SK-N-SH (cell line): ENCODE data around the gene DGKI. TPM values are rescaled to one million over a fixed set of nuclear protein-coding genes. Genes with fewer than 3 reads are reported as not detected.

ENCODE experiments used
- CTCF ChIA-PET: fragments of 300-600, 350-600 bp; formaldehyde crosslinking; extraction: SDS; loops from one replicate; lab custom pipeline; 2021; lab: Yijun Ruan, JAX
- POLR2A ChIA-PET: fragments of 350-600 bp; sonication (Branson Sonifier 250); formaldehyde crosslinking; extraction: SDS; loops from one replicate; lab custom pipeline; 2020; ENCODE audit warnings: antibody characterized with exemption, inconsistent platforms; lab: Yijun Ruan, JAX
- DNase-seq: peaks from one replicate; pipeline ENCODE4 v3.0.0; 2012
- H2AFZ ChIP-seq: fragments of 200-600 bp; sonication (generic); 2 replicates; pipeline ENCODE4 v1.8.1; 2016; ENCODE audit warnings: antibody characterized with exemption, mild to moderate bottlenecking, low read depth
- H3F3A ChIP-seq: fragments of 200-600 bp; sonication (generic); replicated peaks from 2 replicates; pipeline ENCODE3; 2016; ENCODE audit warnings: antibody characterized with exemption, mild to moderate bottlenecking; ENCODE audit not compliant: insufficient read depth
- H3K27ac ChIP-seq, 2 experiments: fragments of 200-500 bp in 1 of 2; fragments of 200-600 bp in 1 of 2; sonication (Bioruptor generic) in 1 of 2; sonication (generic), shearing (Covaris generic) in 1 of 2; 2 replicates each; pipeline versions ENCODE4 v1.5.1 to v1.6.1; 2014 to 2016; ENCODE audit warnings: low read depth in 2 of 2, inconsistent platforms in 1 of 2, low read length in 1 of 2, mild to moderate bottlenecking in 1 of 2, mixed read lengths in 1 of 2
- H3K27me3 ChIP-seq: fragments of 200-600 bp; sonication (generic), shearing (Covaris generic); 2 replicates; pipeline ENCODE4 v1.6.1; 2016; ENCODE audit warnings: mixed run types; ENCODE audit not compliant: insufficient read depth
- H3K36me3 ChIP-seq, 2 experiments: fragments of 200-500 bp in 1 of 2; fragments of 200-600 bp in 1 of 2; sonication (Bioruptor generic) in 1 of 2; sonication (generic) in 1 of 2; replicated peaks in 1 of 2; 2 replicates each; pipeline versions ENCODE3 to v1.5.1; 2014 to 2016; ENCODE audit warnings: low read length in 1 of 2, mild to moderate bottlenecking in 1 of 2; ENCODE audit not compliant: insufficient read depth in 2 of 2, control insufficient read depth in 1 of 2
- H3K4me1 ChIP-seq, 2 experiments: fragments of 200-500 bp in 1 of 2; fragments of 200-600 bp in 1 of 2; sonication (Bioruptor generic) in 1 of 2; sonication (generic), shearing (Covaris generic) in 1 of 2; 2 replicates each; pipeline versions ENCODE4 v1.5.1 to v1.6.1; 2014 to 2016; ENCODE audit warnings: low read depth in 1 of 2, low read length in 1 of 2, mixed run types in 1 of 2; ENCODE audit not compliant: insufficient read depth in 2 of 2, control insufficient read depth in 1 of 2
- H3K4me2 ChIP-seq: fragments of 200-600 bp; sonication (generic), shearing (Covaris generic); 2 replicates; pipeline ENCODE4 v1.6.1; 2017; ENCODE audit warnings: mixed run types
- H3K4me3 ChIP-seq, 2 experiments: fragments of 200-500 bp in 1 of 2; fragments of 200-600 bp in 1 of 2; sonication (Bioruptor generic) in 1 of 2; sonication (generic), shearing (Covaris generic) in 1 of 2; 2 replicates each; pipeline versions ENCODE4 v1.5.1 to v1.8.1; 2014 to 2016; ENCODE audit warnings: low read depth in 2 of 2, inconsistent platforms in 1 of 2, low read length in 1 of 2, mild to moderate bottlenecking in 1 of 2, mixed read lengths in 1 of 2, moderate library complexity in 1 of 2
- H3K79me2 ChIP-seq: fragments of 200-600 bp; sonication (generic); 2 replicates; pipeline ENCODE4 v1.8.1; 2017; ENCODE audit warnings: mild to moderate bottlenecking; ENCODE audit not compliant: insufficient read depth
- H3K9ac ChIP-seq: fragments of 200-600 bp; sonication (generic); 2 replicates; pipeline ENCODE4 v1.6.1; 2017; ENCODE audit warnings: mixed run types
- H3K9me2 ChIP-seq: fragments of 200-600 bp; sonication (generic); 2 replicates; pipeline ENCODE4 v1.6.1; 2017; ENCODE audit warnings: mixed run types
- H3K9me3 ChIP-seq: fragments of 200-600 bp; sonication (generic); 2 replicates; pipeline ENCODE4 v1.6.1; 2017; ENCODE audit warnings: mixed run types, mild to moderate bottlenecking, moderate library complexity
- H4K20me1 ChIP-seq: fragments of 200-600 bp; sonication (generic); 2 replicates; pipeline ENCODE4 v1.6.1; 2017; ENCODE audit warnings: mild to moderate bottlenecking, mixed run types; ENCODE audit not compliant: insufficient read depth
- EZH2phosphoT487 ChIP-seq: fragments of 200-600 bp; sonication (generic); IDR thresholded peaks from 2 replicates; pipeline ENCODE4 v1.6.1; 2017; ENCODE audit warnings: low read depth, mixed run types, mild to moderate bottlenecking, antibody characterized with exemption, moderate library complexity, borderline replicate concordance
- FOSL2 ChIP-seq: IDR thresholded peaks from 2 replicates; pipeline ENCODE4 v1.4.0; 2012; ENCODE audit warnings: low read depth, mild to moderate bottlenecking, moderate library complexity, borderline replicate concordance
- FOXJ3 ChIP-seq: sonication (generic); formaldehyde crosslinking; IDR thresholded peaks from 2 replicates; pipeline ENCODE4 v1.5.1; 2020; ENCODE audit warnings: mild to moderate bottlenecking, missing genetic modification reagents
- GATA2 ChIP-seq: sonication (generic); formaldehyde crosslinking; IDR thresholded peaks from 2 replicates; pipeline ENCODE4 v1.5.0; 2020; ENCODE audit warnings: mild to moderate bottlenecking, missing genetic modification reagents
- JUND ChIP-seq: IDR thresholded peaks from 2 replicates; pipeline ENCODE4 v1.4.0; 2012
- MXI1 ChIP-seq: IDR thresholded peaks from 2 replicates; pipeline ENCODE4 v1.6.1; 2012; ENCODE audit warnings: mild to moderate bottlenecking, low read depth, low read length, improper control_type of control experiment
- NRF1 ChIP-seq: IDR thresholded peaks from 2 replicates; pipeline ENCODE4 v1.6.1; 2012; ENCODE audit warnings: low read depth, mild to moderate bottlenecking, low read length
- PBX3 ChIP-seq: IDR thresholded peaks from 2 replicates; pipeline ENCODE4; 2012
- RXRA ChIP-seq: IDR thresholded peaks from 2 replicates; pipeline ENCODE4 v1.4.0; 2012; ENCODE audit warnings: low read depth, mild to moderate bottlenecking, borderline replicate concordance
- TAF1 ChIP-seq: IDR thresholded peaks from 2 replicates; pipeline ENCODE4 v1.6.1; 2012; ENCODE audit warnings: low read depth, mild to moderate bottlenecking, low read length, moderate library complexity, borderline replicate concordance
- TEAD4 ChIP-seq: IDR thresholded peaks from 2 replicates; pipeline ENCODE4 v1.4.0; 2012; ENCODE audit warnings: mild to moderate bottlenecking, borderline replicate concordance; ENCODE audit not compliant: insufficient read depth
- USF2 ChIP-seq: fragments of 150-350 bp; IDR thresholded peaks from 2 replicates; pipeline ENCODE4 v1.6.1; 2017; ENCODE audit warnings: antibody characterized with exemption, low read length, low read depth, borderline replicate concordance
- WGBS: methylation state at CpG from one replicate; pipeline ENCODE4 v1.1.6; 2017; ENCODE audit warnings: low lambda C conversion rate; 5-methylcytosine and 5-hydroxymethylcytosine counted together
- polyA plus RNA-seq, 3 experiments: library from polyadenylated mRNA; depleted of rRNA; stranded (reverse); fragments of >200 nt; gene quantifications; 2 replicates each; pipeline ENCODE4 v1.2.3, GENCODE V29; 2012
- TF ChIP-seq, protein P1 (sequence below): IDR thresholded peaks from 2 replicates; pipeline ENCODE4 v1.4.0; 2012; ENCODE audit warnings: low read depth
- TF ChIP-seq, protein P2 (sequence below): IDR thresholded peaks from 2 replicates; pipeline ENCODE4 v1.4.0; 2012; ENCODE audit warnings: low read depth, borderline replicate concordance
- TF ChIP-seq, protein P3 (sequence below): IDR thresholded peaks from 2 replicates; pipeline ENCODE4 v1.6.1; 2012; ENCODE audit warnings: mild to moderate bottlenecking, low read depth, low read length, moderate library complexity

DGKI gene
- polyA plus RNA-seq, 1 of the 3 experiments (the other 2 are of a cell fraction), result 1.3 TPM

- H3K4me2 ChIP-seq, result no peak overlapping the region
Observed at GRCh38 chr7:137480401-137480800, 366.4 kb downstream of the DGKI start.

DNA sequence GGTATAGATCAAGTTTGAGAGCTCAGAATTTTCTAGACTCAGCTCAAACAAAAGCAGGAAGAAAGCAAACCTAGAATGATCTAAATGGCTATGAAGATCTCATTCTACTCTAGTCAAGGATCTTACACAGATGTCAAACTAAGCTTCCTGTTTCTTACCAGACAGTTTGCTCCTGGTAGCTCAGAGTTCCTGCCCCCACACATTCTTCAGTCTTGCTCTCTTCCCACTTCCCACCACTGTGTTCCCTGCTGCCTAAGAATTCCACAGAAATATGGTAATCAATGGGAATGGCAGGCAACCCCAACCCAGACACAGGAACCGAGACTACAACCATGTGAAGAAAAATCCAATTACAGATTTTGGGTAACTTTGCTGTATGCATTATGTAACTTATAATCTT, 369.8 kb downstream of the DGKI start:
- no peak overlapping the region for H3K9ac ChIP-seq
- H3K36me3 ChIP-seq, result peaks cover 0 to 4% of the 10 kb centered on the region in 2 experiments
- no peaks in the 10 kb centered on the region for H3K9me3 ChIP-seq
- H3K27ac ChIP-seq, result no peak overlapping the region
- no peaks in the 10 kb centered on the region for H4K20me1 ChIP-seq
- no peaks in the 10 kb centered on the region; a peak in 1 of 4 replicates for H3K4me1 ChIP-seq
- H3K4me2 ChIP-seq, result no peak overlapping the region
- H3K79me2 ChIP-seq, result no peaks in the 10 kb centered on the region
- no peaks in the 10 kb centered on the region for H3K9me2 ChIP-seq
- H3K4me3 ChIP-seq, result no peak overlapping the region
- ChIA-PET POLR2A (no interaction called here), CTCF (interaction anchor here (1.0 to 1.9 kb wide), 5 partner anchors 23 to 526 kb away, joined by 3 to 8 read pairs (median 4); no protein-coding TSS in a partner anchor)
- WGBS, result 67% methylated on average over 1 of the region's 1 CpG
- no peaks in the 10 kb centered on the region for H3K27me3 ChIP-seq
- TF ChIP-seq, protein P1, sequence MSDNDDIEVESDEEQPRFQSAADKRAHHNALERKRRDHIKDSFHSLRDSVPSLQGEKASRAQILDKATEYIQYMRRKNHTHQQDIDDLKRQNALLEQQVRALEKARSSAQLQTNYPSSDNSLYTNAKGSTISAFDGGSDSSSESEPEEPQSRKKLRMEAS, result no peak
- no peak for TF ChIP-seq TEAD4
- TF ChIP-seq TAF1, result no peak
- no peak for TF ChIP-seq GATA2 (CRISPR knock-in tag)
- TF ChIP-seq RXRA, result no peak
- H3F3A ChIP-seq, result no peaks in the 10 kb centered on the region
- no peak overlapping the region for H2AFZ ChIP-seq
- DNase-seq, result no peak

More at GRCh38 chr7:137480401-137480800, 366.4 kb downstream of the DGKI start:
- no peaks in the 10 kb centered on the region for H4K20me1 ChIP-seq
- no peak overlapping the region for H3K4me3 ChIP-seq
- DNase-seq, result no peak
- H3K9me2 ChIP-seq, result no peaks in the 10 kb centered on the region
- TF ChIP-seq, protein P2, sequence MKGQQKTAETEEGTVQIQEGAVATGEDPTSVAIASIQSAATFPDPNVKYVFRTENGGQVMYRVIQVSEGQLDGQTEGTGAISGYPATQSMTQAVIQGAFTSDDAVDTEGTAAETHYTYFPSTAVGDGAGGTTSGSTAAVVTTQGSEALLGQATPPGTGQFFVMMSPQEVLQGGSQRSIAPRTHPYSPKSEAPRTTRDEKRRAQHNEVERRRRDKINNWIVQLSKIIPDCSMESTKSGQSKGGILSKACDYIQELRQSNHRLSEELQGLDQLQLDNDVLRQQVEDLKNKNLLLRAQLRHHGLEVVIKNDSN, result no peak
- POLR2A ChIA-PET, result no interaction called here
- WGBS, result 88% methylated on average over 1 of the region's 1 CpG
- peaks cover 0 to 4% of the 10 kb centered on the region in 2 experiments for H3K36me3 ChIP-seq
- no peak overlapping the region for H2AFZ ChIP-seq
- H3K79me2 ChIP-seq, result no peaks in the 10 kb centered on the region
- no peak overlapping the region for H3K27ac ChIP-seq
- CTCF ChIA-PET, result no interaction called here
- no peak overlapping the region for H3K9ac ChIP-seq
- no peaks in the 10 kb centered on the region for H3K9me3 ChIP-seq
- no peaks in the 10 kb centered on the region for H3F3A ChIP-seq
- H3K27me3 ChIP-seq, result no peaks in the 10 kb centered on the region
- no peaks in the 10 kb centered on the region for H3K4me1 ChIP-seq

DNA sequence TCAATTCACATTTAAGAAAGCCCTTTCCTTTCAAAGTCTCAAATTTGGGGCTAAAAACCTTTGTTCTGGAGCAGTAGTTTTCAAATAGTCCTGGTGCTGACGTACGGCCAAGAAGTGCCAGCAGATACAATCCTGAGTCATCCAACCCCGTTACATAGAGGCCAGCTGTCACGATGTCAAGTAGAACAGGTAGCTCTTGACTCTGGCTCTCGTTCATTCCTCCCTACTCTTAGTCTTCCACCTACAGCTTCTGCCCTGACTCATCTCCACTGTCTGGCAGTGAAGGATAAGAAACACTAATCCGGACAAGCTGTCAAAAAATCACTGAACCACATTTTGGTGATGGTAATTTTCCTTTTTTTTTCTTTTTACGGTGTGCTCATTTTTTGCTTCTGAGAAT, 370.8 kb downstream of the DGKI start:
- Histone ChIP-seq H3K27me3 (no peaks in the 10 kb centered on the region), H3K9me3 (no peaks in the 10 kb centered on the region), H3K4me2 (no peak overlapping the region), H3K36me3 (peaks cover 0 to 4% of the 10 kb centered on the region in 2 experiments), H2AFZ (no peak overlapping the region), H3K79me2 (no peaks in the 10 kb centered on the region), H3F3A (no peaks in the 10 kb centered on the region), H3K4me1 (no peaks in the 10 kb centered on the region; a peak in 1 of 4 replicates), H3K27ac (no peak overlapping the region), H4K20me1 (no peaks in the 10 kb centered on the region), H3K4me3 (no peak overlapping the region), H3K9me2 (no peaks in the 10 kb centered on the region), H3K9ac (no peak overlapping the region)
- DNase-seq, result no peak
- ChIA-PET CTCF (interaction anchor here (1.0 to 1.9 kb wide), 4 partner anchors 22 to 527 kb away, joined by 3 to 8 read pairs (median 5); no protein-coding TSS in a partner anchor), POLR2A (no interaction called here)
- WGBS, result 60% methylated on average over 7 of the region's 7 CpGs
- TF ChIP-seq FOSL2, result peak; percentile 20; the same call in 1 of the 2 replicates
- no peak for TF ChIP-seq FOXJ3
- no peak for TF ChIP-seq USF2
- TF ChIP-seq NRF1, result no peak
- TF ChIP-seq TEAD4, result no peak
- no peak for TF ChIP-seq MXI1
- no peak for TF ChIP-seq JUND
- peak; percentile 32; the same call in 1 of the 2 replicates for TF ChIP-seq PBX3
- TF ChIP-seq, protein P3, sequence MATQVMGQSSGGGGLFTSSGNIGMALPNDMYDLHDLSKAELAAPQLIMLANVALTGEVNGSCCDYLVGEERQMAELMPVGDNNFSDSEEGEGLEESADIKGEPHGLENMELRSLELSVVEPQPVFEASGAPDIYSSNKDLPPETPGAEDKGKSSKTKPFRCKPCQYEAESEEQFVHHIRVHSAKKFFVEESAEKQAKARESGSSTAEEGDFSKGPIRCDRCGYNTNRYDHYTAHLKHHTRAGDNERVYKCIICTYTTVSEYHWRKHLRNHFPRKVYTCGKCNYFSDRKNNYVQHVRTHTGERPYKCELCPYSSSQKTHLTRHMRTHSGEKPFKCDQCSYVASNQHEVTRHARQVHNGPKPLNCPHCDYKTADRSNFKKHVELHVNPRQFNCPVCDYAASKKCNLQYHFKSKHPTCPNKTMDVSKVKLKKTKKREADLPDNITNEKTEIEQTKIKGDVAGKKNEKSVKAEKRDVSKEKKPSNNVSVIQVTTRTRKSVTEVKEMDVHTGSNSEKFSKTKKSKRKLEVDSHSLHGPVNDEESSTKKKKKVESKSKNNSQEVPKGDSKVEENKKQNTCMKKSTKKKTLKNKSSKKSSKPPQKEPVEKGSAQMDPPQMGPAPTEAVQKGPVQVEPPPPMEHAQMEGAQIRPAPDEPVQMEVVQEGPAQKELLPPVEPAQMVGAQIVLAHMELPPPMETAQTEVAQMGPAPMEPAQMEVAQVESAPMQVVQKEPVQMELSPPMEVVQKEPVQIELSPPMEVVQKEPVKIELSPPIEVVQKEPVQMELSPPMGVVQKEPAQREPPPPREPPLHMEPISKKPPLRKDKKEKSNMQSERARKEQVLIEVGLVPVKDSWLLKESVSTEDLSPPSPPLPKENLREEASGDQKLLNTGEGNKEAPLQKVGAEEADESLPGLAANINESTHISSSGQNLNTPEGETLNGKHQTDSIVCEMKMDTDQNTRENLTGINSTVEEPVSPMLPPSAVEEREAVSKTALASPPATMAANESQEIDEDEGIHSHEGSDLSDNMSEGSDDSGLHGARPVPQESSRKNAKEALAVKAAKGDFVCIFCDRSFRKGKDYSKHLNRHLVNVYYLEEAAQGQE, result no peak
- TF ChIP-seq EZH2phosphoT487, result no peak
